ENCODE results near the gene TOP1. TPM values are rescaled to one million over a fixed set of nuclear protein-coding genes. Genes with fewer than 3 reads are reported as not detected.
"Not testable (repeated sequence)": the region's sequence is repeated elsewhere in the genome, so short reads cannot be mapped to it uniquely, and the experiment has no call there.

TOP1 gene
- total RNA-seq, 2 experiments from 2014 or later, result 91.7 to 92.6 TPM

DNA sequence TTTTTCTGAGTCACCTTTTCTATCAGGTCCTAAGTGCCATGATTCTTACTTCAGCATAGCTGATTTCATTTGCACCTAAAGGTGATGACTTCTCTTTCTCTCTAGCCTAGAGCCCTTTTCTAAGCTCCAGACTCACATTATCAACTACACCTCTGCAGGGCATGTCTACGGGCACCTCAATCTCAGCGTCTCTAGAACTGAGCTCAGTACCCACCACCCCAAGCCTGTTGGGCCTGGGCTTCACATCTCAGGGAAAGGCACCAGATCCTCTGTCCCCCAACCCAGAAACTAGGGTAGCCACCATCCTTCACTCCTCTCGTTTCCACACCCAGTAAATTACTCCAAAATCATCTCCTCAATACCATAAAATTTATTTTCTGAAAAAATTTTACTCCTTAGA lies 98.1 kb downstream of the TOP1 start:
- H3K4me3 Mint-ChIP-seq, result no peak overlapping the region
- peaks cover 23% of the 10 kb centered on the region for H3K36me3 Mint-ChIP-seq (ENCODE audit: low read depth)
- intact Hi-C loops (cut with micrococcal nuclease), result no loop called here
- no peaks in the 10 kb centered on the region for H3K9me3 Mint-ChIP-seq
- no peak overlapping the region for H3K27ac Mint-ChIP-seq
- DNase-seq, result no peak
- CTCF ChIA-PET, result interaction anchor here (0.7 to 2.9 kb wide), 3 partner anchors 9 to 213 kb away, joined by 3 to 9 read pairs (median 4); no protein-coding TSS in a partner anchor
- no peaks in the 10 kb centered on the region for H3K27me3 Mint-ChIP-seq (ENCODE audit: low read depth)
- H3K4me1 Mint-ChIP-seq (ENCODE audit: low read depth), result peaks cover 11% of the 10 kb centered on the region

DNA sequence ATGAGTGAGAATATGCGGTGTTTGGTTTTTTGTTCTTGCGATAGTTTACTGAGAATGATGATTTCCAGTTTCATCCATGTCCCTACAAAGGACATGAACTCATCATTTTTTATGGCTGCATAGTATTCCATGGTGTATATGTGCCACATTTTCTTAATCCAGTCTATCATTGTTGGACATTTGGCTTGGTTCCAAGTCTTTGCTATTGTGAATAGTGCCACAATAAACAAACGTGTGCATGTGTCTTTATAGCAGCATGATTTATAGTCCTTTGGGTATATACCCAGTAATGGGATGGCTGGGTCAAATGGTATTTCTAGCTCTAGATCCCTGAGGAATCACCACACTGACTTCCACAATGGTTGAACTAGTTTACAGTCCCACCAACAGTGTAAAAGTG lies 99.7 kb downstream of the TOP1 start:
- H3K4me3 Mint-ChIP-seq; CTCF ChIA-PET; DNase-seq; H3K9me3 Mint-ChIP-seq; H3K27me3 Mint-ChIP-seq (ENCODE audit: low read depth); H3K27ac Mint-ChIP-seq; intact Hi-C loops (cut with micrococcal nuclease): not testable (repeated sequence)
- Mint-ChIP-seq H3K4me1 (ENCODE audit: low read depth) (peaks cover 17% of the 10 kb centered on the region), H3K36me3 (ENCODE audit: low read depth) (peaks cover 16% of the 10 kb centered on the region)

DNA sequence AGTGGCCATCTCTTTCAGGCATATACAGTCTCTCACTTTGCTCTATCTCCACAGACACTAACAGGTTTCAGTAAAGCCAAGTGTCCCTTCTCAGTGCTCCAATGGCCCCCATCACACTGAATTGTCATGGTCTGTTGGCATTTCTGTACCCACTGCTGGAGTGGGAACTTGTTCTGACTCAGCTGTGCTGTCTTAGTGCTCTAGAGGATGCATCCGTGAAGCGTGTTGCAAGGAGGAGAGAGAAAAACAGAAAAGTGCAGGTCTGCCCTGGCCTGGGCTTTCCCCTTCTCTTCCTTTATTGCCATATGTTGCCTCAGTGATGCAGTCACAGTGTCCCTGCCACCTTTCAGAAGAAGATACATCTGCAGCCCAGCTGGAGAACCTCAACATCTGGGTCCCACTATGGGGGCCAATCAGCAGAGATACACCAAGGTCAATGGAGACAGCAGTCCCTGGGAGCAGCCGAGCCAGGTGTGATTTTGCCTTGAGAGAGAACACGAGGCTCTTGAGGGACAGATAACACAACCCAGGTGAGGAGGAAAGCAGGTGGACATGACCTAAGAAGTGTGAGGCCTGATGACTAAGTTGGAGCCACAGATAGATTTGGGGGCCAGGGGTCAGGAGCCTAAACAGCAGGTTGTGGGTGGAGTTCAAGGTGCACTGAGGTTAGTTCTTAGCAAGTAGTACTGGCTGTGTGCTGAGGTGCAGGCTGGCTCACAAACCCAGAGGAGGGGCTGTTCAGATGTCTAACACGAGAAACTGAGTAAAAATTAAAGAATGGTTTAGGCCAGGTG lies 103.2 kb downstream of the TOP1 start:
- Mint-ChIP-seq H3K27me3 (ENCODE audit: low read depth) (no peaks in the 10 kb centered on the region), H3K27ac (peak overlapping the region; percentile 59), H3K9me3 (no peaks in the 10 kb centered on the region), H3K4me1 (ENCODE audit: low read depth) (peaks cover 47% of the 10 kb centered on the region), H3K36me3 (ENCODE audit: low read depth) (peaks cover 5% of the 10 kb centered on the region), H3K4me3 (no peak overlapping the region)
- peak; percentile 59 for DNase-seq
- intact Hi-C loops (cut with micrococcal nuclease), result no loop called here
- CTCF ChIA-PET, result interaction anchor here (0.7 to 5.2 kb wide), 4 partner anchors 8 to 101 kb away, joined by 3 to 77 read pairs (median 4); no protein-coding TSS in a partner anchor

DNA sequence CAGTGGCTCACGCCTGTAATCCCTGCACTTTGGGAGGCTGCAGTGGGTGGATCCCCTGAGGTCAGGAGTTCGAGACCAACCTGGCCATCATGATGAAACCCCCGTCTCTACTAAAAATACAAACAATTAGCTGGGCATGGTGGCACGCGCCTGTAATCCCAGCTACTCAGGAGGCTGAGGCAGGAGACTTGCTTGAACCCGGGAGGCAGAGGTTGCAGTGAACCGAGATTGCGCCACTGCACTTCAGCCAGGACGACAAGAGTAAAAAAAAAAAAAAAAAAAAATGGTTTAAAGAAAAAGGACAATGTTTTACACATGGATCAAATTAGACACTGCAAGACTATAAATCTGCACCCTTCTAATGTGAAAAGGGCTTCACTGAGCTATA lies 103.8 kb downstream of the TOP1 start:
- intact Hi-C loops (cut with micrococcal nuclease); H3K4me3 Mint-ChIP-seq; DNase-seq; H3K9me3 Mint-ChIP-seq; H3K27ac Mint-ChIP-seq; H3K27me3 Mint-ChIP-seq (ENCODE audit: low read depth); H3K36me3 Mint-ChIP-seq (ENCODE audit: low read depth): not testable (repeated sequence)
- CTCF ChIA-PET, result interaction anchor here (0.7 to 5.2 kb wide), 3 partner anchors 25 to 100 kb away, joined by 3 to 77 read pairs (median 3); no protein-coding TSS in a partner anchor
- H3K4me1 Mint-ChIP-seq (ENCODE audit: low read depth), result peaks cover 47% of the 10 kb centered on the region

DNA sequence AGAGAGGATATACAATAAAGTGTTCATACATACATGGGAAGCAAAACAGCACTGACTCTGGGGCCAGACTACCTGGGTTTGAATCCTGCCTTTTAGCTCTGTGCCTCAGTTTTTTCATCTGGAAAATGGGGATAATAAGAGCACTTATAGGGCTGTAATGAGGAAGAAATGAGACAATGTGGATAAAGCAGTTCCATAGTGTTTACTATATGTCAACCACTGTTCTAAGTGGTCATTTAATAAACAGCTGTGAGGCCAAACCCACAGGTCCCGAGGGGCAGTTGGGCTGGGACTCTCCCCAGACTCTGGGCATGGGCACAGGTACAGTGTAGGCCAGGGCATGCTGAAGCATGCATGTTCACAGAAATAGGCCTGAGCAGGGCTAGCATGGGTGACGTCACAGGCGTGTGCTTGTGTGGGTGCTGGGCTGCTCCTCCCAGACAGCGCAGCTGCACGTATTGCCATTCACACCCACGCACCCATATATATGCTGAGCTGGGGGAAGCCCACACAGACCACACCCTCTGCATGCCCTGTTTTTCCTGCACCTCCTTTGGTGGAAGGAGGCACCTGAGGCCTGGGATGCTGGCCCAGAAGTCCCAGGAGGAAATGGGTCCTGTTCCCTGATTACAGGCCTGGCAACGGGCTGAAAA lies 105.2 kb downstream of the TOP1 start:
- Mint-ChIP-seq H3K4me3 (no peak overlapping the region), H3K27me3 (ENCODE audit: low read depth) (no peaks in the 10 kb centered on the region), H3K9me3 (no peaks in the 10 kb centered on the region), H3K36me3 (ENCODE audit: low read depth) (peaks cover 2% of the 10 kb centered on the region), H3K4me1 (ENCODE audit: low read depth) (peaks cover 47% of the 10 kb centered on the region), H3K27ac (no peak overlapping the region)
- DNase-seq, result peak; percentile 73
- intact Hi-C loops (cut with micrococcal nuclease), result no loop called here
- CTCF ChIA-PET, result interaction anchor here (0.5 to 5.2 kb wide), 23 partner anchors 8 to 280 kb away, joined by 3 to 77 read pairs (median 4); partner anchors contain the start of gene LPIN3

DNA sequence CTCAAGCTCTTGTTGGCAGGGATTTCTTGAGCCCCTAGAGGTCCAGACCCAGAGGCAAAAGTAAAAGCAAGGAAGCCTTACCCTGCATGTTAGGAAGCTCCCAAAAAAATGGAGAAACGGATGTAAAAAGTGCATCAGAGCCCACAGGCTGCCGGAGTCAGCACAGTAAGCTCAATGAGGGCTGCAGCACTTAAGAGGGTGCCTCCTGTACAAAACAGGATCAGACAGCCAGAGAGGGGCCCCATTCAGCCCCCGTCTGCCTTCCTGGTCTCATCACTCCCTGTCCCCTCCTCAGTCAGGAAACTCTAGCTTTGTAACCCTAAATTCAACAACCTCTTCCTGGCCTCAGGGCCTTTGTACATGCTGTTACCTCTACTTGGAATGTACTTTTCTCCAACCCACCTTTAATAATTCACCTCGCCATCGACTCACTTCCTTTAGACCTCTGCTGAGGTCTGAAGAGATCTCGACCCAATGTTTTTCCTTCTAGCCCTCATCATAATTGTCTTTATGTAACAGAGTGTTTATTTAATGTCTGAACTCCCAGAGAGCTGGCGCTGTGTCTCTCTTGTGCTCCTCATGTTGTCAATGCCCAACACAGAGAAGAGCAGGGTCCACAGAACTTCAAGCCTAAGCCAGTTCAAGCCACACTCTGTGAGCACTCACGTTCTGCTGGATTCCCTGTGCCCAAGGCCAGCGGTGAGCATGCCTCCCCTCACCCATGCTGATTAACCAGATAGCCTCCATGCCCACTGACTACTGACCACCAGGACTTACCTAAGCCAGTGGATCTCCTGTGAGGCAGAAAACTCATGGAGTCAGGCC lies 106.0 kb downstream of the TOP1 start:
- CTCF ChIA-PET, result interaction anchor here (0.5 to 5.2 kb wide), 37 partner anchors 8 to 281 kb away, joined by 3 to 77 read pairs (median 5); partner anchors contain the start of gene LPIN3
- no peak overlapping the region for H3K4me3 Mint-ChIP-seq
- no peak for DNase-seq
- H3K9me3 Mint-ChIP-seq, result no peaks in the 10 kb centered on the region
- intact Hi-C loops (cut with micrococcal nuclease), result loop anchor here (1.0 to 5.0 kb wide), 6 partner anchors 38 to 483 kb away; partner anchors contain the start of genes CHD6, LPIN3 and ZHX3
- peaks cover 52% of the 10 kb centered on the region for H3K4me1 Mint-ChIP-seq (ENCODE audit: low read depth)
- H3K27ac Mint-ChIP-seq, result no peak overlapping the region
- peaks cover 2% of the 10 kb centered on the region for H3K36me3 Mint-ChIP-seq (ENCODE audit: low read depth)
- no peaks in the 10 kb centered on the region for H3K27me3 Mint-ChIP-seq (ENCODE audit: low read depth)

DNA sequence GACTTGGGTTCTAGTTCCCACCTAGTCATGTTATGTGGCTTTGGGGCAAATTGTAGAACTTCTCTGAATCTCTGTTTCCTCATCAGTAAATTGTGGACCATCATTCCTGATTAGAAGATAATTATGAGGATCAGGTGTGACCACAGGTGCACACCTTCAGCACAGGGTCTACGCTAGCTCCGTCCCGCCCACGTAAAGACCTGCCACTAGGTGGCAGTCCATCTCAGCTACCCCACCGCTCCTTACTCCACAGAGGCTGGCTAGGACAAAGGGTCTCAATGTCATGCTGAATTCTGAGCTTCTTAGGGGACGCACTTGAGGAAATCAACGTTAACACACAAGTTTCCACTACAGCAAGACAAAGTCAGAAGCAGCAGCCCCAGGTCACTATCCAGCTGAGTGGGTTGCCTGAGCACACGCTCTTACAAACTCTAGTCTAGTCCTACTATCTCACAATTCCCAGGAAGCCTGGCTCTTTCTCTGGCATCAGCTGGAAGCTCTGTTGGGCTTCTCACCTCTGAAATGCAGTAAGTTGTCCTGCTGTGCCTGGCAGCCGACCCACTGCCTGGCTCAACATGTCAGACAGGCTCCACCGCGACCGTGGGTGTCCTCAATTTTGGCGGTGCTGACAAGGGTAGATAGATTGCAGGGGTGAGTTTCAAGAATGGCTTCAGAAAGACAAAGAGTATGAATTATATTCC lies 106.7 kb downstream of the TOP1 start:
- peak overlapping the region; percentile 71 for H3K4me3 Mint-ChIP-seq
- peaks cover 5% of the 10 kb centered on the region for H3K36me3 Mint-ChIP-seq (ENCODE audit: low read depth)
- no peaks in the 10 kb centered on the region for H3K9me3 Mint-ChIP-seq
- H3K27ac Mint-ChIP-seq, result no peak overlapping the region
- H3K27me3 Mint-ChIP-seq (ENCODE audit: low read depth), result no peaks in the 10 kb centered on the region
- intact Hi-C loops (cut with micrococcal nuclease), result loop anchor here (1.0 to 5.0 kb wide), 6 partner anchors 37 to 482 kb away; partner anchors contain the start of genes CHD6, LPIN3 and ZHX3
- DNase-seq, result peak; percentile 76
- CTCF ChIA-PET, result interaction anchor here (0.7 to 5.2 kb wide), 30 partner anchors 10 to 281 kb away, joined by 3 to 77 read pairs (median 6); partner anchors contain the start of gene LPIN3
- peaks cover 59% of the 10 kb centered on the region for H3K4me1 Mint-ChIP-seq (ENCODE audit: low read depth)

DNA sequence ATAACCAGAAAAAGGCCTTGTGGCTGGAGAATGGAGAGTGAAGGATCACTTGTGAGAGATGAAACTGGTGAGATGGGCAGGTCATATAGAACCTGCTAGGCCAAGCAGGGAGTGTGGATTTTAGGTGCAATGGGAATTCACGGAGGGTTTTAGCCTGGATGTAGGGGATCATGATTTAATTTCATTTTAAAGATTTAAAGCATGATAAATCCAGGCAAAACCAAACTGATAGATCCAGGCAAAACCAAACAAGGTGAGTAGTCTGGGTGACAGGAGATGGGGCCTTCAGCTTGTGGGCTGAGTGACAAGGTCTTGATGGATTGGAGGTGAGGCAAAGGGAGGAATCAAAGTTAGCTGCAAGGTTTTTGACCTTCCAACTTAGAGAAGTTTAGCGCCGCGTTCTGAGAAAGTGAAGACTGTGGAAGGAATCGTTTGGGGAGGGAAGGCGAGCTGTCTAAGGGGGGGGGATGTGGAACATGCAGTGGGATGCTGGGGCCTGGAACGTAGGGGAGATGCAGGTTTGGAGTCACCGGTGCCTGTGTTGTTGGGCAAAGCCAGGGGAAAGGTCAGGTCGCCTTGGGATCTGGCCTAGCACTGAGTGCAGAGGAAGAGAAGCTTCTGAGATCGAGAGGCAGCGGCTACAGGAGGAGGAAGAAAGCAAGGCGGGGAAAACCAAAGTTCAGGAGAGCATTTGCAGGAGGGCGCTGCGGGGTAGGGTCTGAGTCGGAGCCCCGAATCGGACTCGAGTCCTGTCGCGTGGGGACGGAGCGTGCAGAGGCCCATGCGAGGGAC lies 107.5 kb downstream of the TOP1 start:
- CTCF ChIA-PET, result interaction anchor here (0.7 to 5.2 kb wide), 27 partner anchors 10 to 203 kb away, joined by 3 to 77 read pairs (median 7); partner anchors contain the start of gene LPIN3
- peaks cover 63% of the 10 kb centered on the region for H3K4me1 Mint-ChIP-seq (ENCODE audit: low read depth)
- peak overlapping the region; percentile 71 for H3K4me3 Mint-ChIP-seq
- peaks cover 6% of the 10 kb centered on the region for H3K36me3 Mint-ChIP-seq (ENCODE audit: low read depth)
- H3K27ac Mint-ChIP-seq, result peak overlapping the region; percentile 65
- H3K27me3 Mint-ChIP-seq (ENCODE audit: low read depth), result no peaks in the 10 kb centered on the region
- intact Hi-C loops (cut with micrococcal nuclease), result loop anchor here (1.0 to 5.0 kb wide), 8 partner anchors 36 to 557 kb away; partner anchors contain the start of genes CHD6, LPIN3 and ZHX3
- no peaks in the 10 kb centered on the region for H3K9me3 Mint-ChIP-seq
- no peak for DNase-seq

DNA sequence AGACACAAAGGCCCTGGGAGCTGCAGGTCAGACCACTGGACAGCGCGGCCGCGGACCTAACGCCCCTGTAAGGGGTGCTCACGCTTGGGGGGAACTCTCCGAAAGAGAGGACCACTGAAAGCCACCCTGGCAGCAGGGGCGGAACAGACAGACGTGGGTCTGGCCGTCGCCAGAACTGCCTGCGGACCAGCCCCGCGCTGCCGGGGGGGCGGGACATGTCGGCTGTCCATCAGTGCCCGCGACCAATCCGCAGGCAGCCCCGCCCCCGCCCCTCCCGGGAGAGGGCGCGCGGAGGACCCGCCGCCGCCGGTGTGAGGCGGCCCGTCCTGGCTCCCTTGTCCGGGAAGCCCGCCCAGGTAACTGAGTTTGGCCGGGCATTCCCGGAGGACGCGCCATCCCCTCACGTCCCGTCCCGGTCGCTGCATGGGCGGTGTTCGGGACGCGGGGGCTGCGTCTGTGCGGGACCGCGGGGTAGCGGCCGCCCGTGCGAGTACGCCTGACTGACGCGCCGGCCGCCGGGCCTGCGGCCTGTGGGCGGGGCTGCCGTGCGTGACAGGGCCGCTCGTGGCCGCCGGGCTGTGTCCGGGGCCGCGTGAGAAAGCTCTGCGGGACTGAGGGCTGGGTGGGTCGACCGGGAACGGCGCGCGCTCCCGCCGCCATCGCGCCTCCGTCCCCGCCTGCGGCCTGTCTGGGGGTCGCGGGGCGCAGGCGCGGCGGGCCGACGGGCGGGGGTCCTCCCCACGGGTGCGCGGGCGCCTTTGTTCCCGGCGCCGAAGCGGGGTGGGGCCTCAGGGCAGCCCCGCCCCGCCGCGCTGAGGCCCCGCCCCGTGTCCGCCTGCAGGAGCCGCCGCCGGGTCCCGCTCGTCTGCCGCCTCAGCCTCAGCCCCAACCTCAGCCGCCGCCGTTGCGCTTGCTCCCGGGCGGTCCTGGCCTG lies 108.3 kb downstream of the TOP1 start, which contains the start of gene PLCG1:
PLCG1 (plus strand) TSS at position 864 of the 934 bp plus-strand sequence. CDS start 99 bp downstream, outside the sequence.
- H3K36me3 Mint-ChIP-seq (ENCODE audit: low read depth), result peaks cover 6% of the 10 kb centered on the region
- CTCF ChIA-PET, result interaction anchor here (1.1 to 5.2 kb wide), 11 partner anchors 9 to 202 kb away, joined by 4 to 77 read pairs (median 15); partner anchors contain the start of gene LPIN3
- intact Hi-C loops (cut with micrococcal nuclease), result loop anchor here (1.0 to 5.0 kb wide), 7 partner anchors 20 to 556 kb away; partner anchors contain the start of genes CHD6 and TOP1

More for the DNA sequence above, 108.3 kb downstream of the TOP1 start, which contains the start of gene PLCG1:
- Mint-ChIP-seq H3K27ac (peak within 1 kb of the TSS; percentile 94), H3K9me3 (no peaks in the 10 kb centered on the region), H3K27me3 (ENCODE audit: low read depth) (no peaks in the 10 kb centered on the region), H3K4me3 (peak within 1 kb of the TSS; percentile 85), H3K4me1 (ENCODE audit: low read depth) (peaks cover 63% of the 10 kb centered on the region)
- DNase-seq, result peak; percentile 86

Measured in activated naive CD4-positive, alpha-beta T cell treated with anti-CD3 and anti-CD28 coated beads for 36 hours (primary cell).